H1 (cell line): Measurements from ENCODE around the gene KNDC1. TPM values are rescaled to one million over a fixed set of nuclear protein-coding genes. Genes with fewer than 3 reads are reported as not detected.

Experiments
- CBX8 ChIP-seq: fragments of 300-800, 300-1000 bp; sonication (generic); IDR thresholded peaks from 2 replicates; pipeline ENCODE4 v1.7.1; 2016; ENCODE audit warnings: low read depth, low read length, borderline replicate concordance
- CHD2 ChIP-seq: IDR thresholded peaks from 2 replicates; pipeline ENCODE4 v1.6.1; 2012; ENCODE audit warnings: low read length, improper control_type of control experiment
- CTBP2 ChIP-seq: IDR thresholded peaks from 2 replicates; pipeline ENCODE4 v1.7.0; 2011; ENCODE audit warnings: borderline replicate concordance, mild to moderate bottlenecking, moderate library complexity, mixed read lengths, low read length; ENCODE audit not compliant: insufficient read depth, insufficient read length
- EGR1 ChIP-seq: IDR thresholded peaks from 2 replicates; pipeline ENCODE4 v1.6.1; 2011; ENCODE audit warnings: low read depth, low read length, borderline replicate concordance
- EP300 ChIP-seq, 2 experiments: IDR thresholded peaks; 1 replicate in 1 of 2; 2 replicates in 1 of 2; pipeline ENCODE4 v1.6.1; 2011 to 2012; ENCODE audit warnings: low read depth in 2 of 2, low read length in 2 of 2, mild to moderate bottlenecking in 2 of 2, borderline replicate concordance in 1 of 2, inconsistent platforms in 1 of 2, moderate library complexity in 1 of 2
- EZH2 ChIP-seq: fragments of 200-600 bp; sonication (generic); IDR thresholded peaks from 2 replicates; pipeline ENCODE4 v1.7.1; 2012; ENCODE audit warnings: low read depth, mild to moderate bottlenecking, moderate library complexity, low read length, inconsistent platforms; ENCODE audit not compliant: severe bottlenecking
- KDM1A ChIP-seq: fragments of 200-600, 300-600 bp; sonication (generic); IDR thresholded peaks from 2 replicates; pipeline ENCODE4 v1.7.1; 2016; ENCODE audit warnings: mild to moderate bottlenecking, low read length, borderline replicate concordance
- KDM4A ChIP-seq: IDR thresholded peaks from one replicate; pipeline ENCODE4 v1.7.1; 2012; ENCODE audit warnings: low read depth, mild to moderate bottlenecking, moderate library complexity, low read length, inconsistent platforms; ENCODE audit not compliant: severe bottlenecking
- NRF1 ChIP-seq: IDR thresholded peaks from 2 replicates; pipeline ENCODE4 v1.6.1; 2011; ENCODE audit warnings: mild to moderate bottlenecking, low read depth, low read length, improper control_type of control experiment
- PHF8 ChIP-seq: fragments of 200-600 bp; sonication (generic); conservative IDR thresholded peaks from 2 replicates; pipeline ENCODE4 v1.7.1; 2012; ENCODE audit warnings: low read depth, mild to moderate bottlenecking, inconsistent platforms, low read length, moderate library complexity
- POU5F1 ChIP-seq: IDR thresholded peaks from 2 replicates; pipeline ENCODE4 v1.6.1; 2011; ENCODE audit warnings: low read depth, mild to moderate bottlenecking, low read length, moderate library complexity
- RAD21 ChIP-seq, 2 experiments: IDR thresholded peaks in 1 of 2; conservative IDR thresholded peaks in 1 of 2; 2 replicates each; pipeline ENCODE4 v1.6.1; 2011; ENCODE audit warnings: low read depth in 2 of 2, low read length in 2 of 2, improper control_type of control experiment in 1 of 2, inconsistent platforms in 1 of 2, mild to moderate bottlenecking in 1 of 2, moderate library complexity in 1 of 2
- RFX5 ChIP-seq: IDR thresholded peaks from 2 replicates; pipeline ENCODE4 v1.6.1; 2011; ENCODE audit warnings: low read depth, low read length, improper control_type of control experiment, borderline replicate concordance
- RXRA ChIP-seq: IDR thresholded peaks from 2 replicates; pipeline ENCODE4 v1.6.1; 2011; ENCODE audit warnings: low read depth, mild to moderate bottlenecking, low read length, moderate library complexity; ENCODE audit not compliant: insufficient read depth
- SIN3A ChIP-seq, 2 experiments: IDR thresholded peaks in 1 of 2; conservative IDR thresholded peaks in 1 of 2; 2 replicates each; pipeline ENCODE4 v1.6.1; 2011 to 2012; ENCODE audit warnings: low read length in 2 of 2, improper control_type of control experiment in 1 of 2, low read depth in 1 of 2, mild to moderate bottlenecking in 1 of 2
- SUZ12 ChIP-seq: fragments of 200-600 bp; sonication (generic); IDR thresholded peaks from 2 replicates; pipeline ENCODE4 v1.6.1; 2012; ENCODE audit warnings: mild to moderate bottlenecking, inconsistent platforms, low read length, moderate library complexity, mixed read lengths
- TAF7 ChIP-seq: optimal IDR thresholded peaks from 2 replicates; pipeline ENCODE3; 2011; ENCODE audit warnings: low read depth, mild to moderate bottlenecking, inconsistent platforms, low read length, moderate library complexity, borderline replicate concordance
- TBP ChIP-seq: IDR thresholded peaks from 2 replicates; pipeline ENCODE4 v1.6.1; 2011; ENCODE audit warnings: low read depth, low read length, improper control_type of control experiment
- TEAD4 ChIP-seq: IDR thresholded peaks from 2 replicates; pipeline ENCODE4 v1.6.1; 2012; ENCODE audit warnings: low read depth, low read length, inconsistent platforms, mixed read lengths
- ZNF274 ChIP-seq: IDR thresholded peaks from 2 replicates; pipeline ENCODE4 v1.7.0; 2012; ENCODE audit warnings: low read length, borderline replicate concordance; ENCODE audit errors: extremely low read depth
- polyA plus RNA-seq, 7 experiments: library from polyadenylated mRNA; depleted of rRNA in 3 of 7; stranded (reverse) in 5 of 7; unstranded in 2 of 7; fragments of >200 nt in 5 of 7; fragments of 200-250 nt in 2 of 7; gene quantifications; 1 replicate in 5 of 7; 2 replicates in 1 of 7; 4 replicates in 1 of 7; pipeline versions ENCODE4 v1.2.1 to v1.2.3, GENCODE V29; 2011 to 2013; ENCODE audit warnings: missing spikeins in 2 of 7, mixed read lengths in 2 of 7
- total RNA-seq: library from RNA; stranded (reverse); fragmentation: NEBNext Ultra II Directional; extraction: Animal tissue kit (Norgen Biotek cat#: 25700); gene quantifications from 2 replicates; pipeline ENCODE4 v1.2.1, GENCODE V29; 2021
- TF ChIP-seq, protein P1 (sequence below): IDR thresholded peaks from 2 replicates; pipeline ENCODE4 v1.6.1; 2012; ENCODE audit warnings: inconsistent platforms
- TF ChIP-seq, protein P2 (sequence below): IDR thresholded peaks from 2 replicates; pipeline ENCODE4 v1.6.1; 2012; ENCODE audit warnings: low read length, inconsistent platforms

The KNDC1 gene
- total and polyA plus RNA-seq, 2 of the 8 experiments (the other 6 are each of a cell fraction or from before 2014, with no cell fraction given): 7.5 to 16.7 TPM

DNA sequence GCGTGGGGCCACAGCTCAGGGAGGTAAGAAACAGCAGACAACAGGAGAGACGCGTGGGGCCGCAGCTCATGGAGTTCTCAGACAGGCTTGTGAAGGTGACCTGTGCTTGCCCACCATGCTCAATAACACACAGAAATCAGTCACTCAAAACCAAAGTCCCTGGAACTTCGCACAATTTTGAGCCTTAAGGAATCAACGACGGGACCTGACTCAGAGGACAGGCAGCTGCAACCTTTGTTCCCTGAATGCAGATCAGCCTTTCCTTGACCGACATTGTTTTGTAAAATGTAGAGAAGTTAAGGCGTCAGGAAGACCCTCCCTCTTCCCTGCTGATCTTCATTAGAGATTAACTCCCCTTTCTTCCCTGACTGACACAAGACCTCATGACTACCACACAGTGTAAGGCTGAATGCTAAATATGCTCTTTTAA lies 8.5 kb upstream of the KNDC1 start (continued):
- TF ChIP-seq EZH2: no peak
- TF ChIP-seq RAD21 (IDR thresholded peaks at IDR 0.05 in 1 of 2, conservative IDR thresholded peaks at IDR 0.05 in 1 of 2; ENCODE audit: low read depth in 2 of 2, low read length in 2 of 2): no peak
- peak; percentile 61; the same call in 1 of the 2 replicates for TF ChIP-seq TBP
- no peak for TF ChIP-seq ZNF274
- TF ChIP-seq EGR1: no peak
- TF ChIP-seq SIN3A (conservative IDR thresholded peaks at IDR 0.05 in 1 of 2, IDR thresholded peaks at IDR 0.05 in 1 of 2; ENCODE audit: low read depth in 1 of 2, low read length in 2 of 2): 0 out of 4 replicates have a peak, but pooled peaks of 1 of the 2 experiments have one; percentile 43
- TF ChIP-seq POU5F1: no peak
- no peak for TF ChIP-seq RXRA
- TF ChIP-seq KDM4A: no peak
- TF ChIP-seq KDM1A: no peak
- TF ChIP-seq CTBP2: no peak
- no peak for TF ChIP-seq SUZ12
- no peak for TF ChIP-seq EP300 (IDR thresholded peaks at IDR 0.05; ENCODE audit: borderline replicate concordance in 1 of 2, low read depth in 2 of 2, low read length in 2 of 2)
- TF ChIP-seq, protein P1, sequence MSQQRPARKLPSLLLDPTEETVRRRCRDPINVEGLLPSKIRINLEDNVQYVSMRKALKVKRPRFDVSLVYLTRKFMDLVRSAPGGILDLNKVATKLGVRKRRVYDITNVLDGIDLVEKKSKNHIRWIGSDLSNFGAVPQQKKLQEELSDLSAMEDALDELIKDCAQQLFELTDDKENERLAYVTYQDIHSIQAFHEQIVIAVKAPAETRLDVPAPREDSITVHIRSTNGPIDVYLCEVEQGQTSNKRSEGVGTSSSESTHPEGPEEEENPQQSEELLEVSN: no peak
- TF ChIP-seq TAF7: no peak
- no peak for TF ChIP-seq TEAD4
- TF ChIP-seq, protein P2, sequence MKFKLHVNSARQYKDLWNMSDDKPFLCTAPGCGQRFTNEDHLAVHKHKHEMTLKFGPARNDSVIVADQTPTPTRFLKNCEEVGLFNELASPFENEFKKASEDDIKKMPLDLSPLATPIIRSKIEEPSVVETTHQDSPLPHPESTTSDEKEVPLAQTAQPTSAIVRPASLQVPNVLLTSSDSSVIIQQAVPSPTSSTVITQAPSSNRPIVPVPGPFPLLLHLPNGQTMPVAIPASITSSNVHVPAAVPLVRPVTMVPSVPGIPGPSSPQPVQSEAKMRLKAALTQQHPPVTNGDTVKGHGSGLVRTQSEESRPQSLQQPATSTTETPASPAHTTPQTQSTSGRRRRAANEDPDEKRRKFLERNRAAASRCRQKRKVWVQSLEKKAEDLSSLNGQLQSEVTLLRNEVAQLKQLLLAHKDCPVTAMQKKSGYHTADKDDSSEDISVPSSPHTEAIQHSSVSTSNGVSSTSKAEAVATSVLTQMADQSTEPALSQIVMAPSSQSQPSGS: no peak
- TF ChIP-seq CBX8: no peak
- TF ChIP-seq CHD2: no peak
- no peak for TF ChIP-seq NRF1
- TF ChIP-seq PHF8: no peak
- no peak for TF ChIP-seq RFX5
